ENCODE results near the gene PNPO.

GRCh38 chr17:47975823-47976205 is 34.4 kb downstream of the PNPO start:
- TF ChIP-seq, protein P1, sequence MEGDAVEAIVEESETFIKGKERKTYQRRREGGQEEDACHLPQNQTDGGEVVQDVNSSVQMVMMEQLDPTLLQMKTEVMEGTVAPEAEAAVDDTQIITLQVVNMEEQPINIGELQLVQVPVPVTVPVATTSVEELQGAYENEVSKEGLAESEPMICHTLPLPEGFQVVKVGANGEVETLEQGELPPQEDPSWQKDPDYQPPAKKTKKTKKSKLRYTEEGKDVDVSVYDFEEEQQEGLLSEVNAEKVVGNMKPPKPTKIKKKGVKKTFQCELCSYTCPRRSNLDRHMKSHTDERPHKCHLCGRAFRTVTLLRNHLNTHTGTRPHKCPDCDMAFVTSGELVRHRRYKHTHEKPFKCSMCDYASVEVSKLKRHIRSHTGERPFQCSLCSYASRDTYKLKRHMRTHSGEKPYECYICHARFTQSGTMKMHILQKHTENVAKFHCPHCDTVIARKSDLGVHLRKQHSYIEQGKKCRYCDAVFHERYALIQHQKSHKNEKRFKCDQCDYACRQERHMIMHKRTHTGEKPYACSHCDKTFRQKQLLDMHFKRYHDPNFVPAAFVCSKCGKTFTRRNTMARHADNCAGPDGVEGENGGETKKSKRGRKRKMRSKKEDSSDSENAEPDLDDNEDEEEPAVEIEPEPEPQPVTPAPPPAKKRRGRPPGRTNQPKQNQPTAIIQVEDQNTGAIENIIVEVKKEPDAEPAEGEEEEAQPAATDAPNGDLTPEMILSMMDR (optimal IDR thresholded peaks at IDR 0.05 in 1 of 3, IDR thresholded peaks at IDR 0.05 in 1 of 3, conservative IDR thresholded peaks at IDR 0.05 in 1 of 3; ENCODE audit: extremely low read depth in 1 of 3, insufficient read depth in 2 of 3, low read length in 3 of 3) = no peak
- no peak for TF ChIP-seq EZH2 (IDR thresholded peaks at IDR 0.05; ENCODE audit: low read length)

Data from keratinocyte (primary cell).